Fibroblast of lung (primary cell): Measurements from ENCODE around the gene WDR76.

Source experiments
- EZH2 ChIP-seq: IDR thresholded peaks from 2 replicates; pipeline ENCODE4 v1.5.1; 2012; ENCODE audit warnings: low read length, control low read depth, mild to moderate bottlenecking; ENCODE audit errors: missing control alignments
- TF ChIP-seq, protein P1 (sequence below), 2 donors: IDR thresholded peaks in 1 of 2; conservative IDR thresholded peaks in 1 of 2; 1 replicate in 1 of 2; 2 replicates in 1 of 2; pipeline ENCODE4 v1.5.1; 2011 to 2012; ENCODE audit warnings: low read length in 2 of 2, control low read depth in 1 of 2, inconsistent platforms in 1 of 2, low read depth in 1 of 2, mild to moderate bottlenecking in 1 of 2

GRCh38 chr15:43821505-43821904 is 5.3 kb upstream of the WDR76 start:
- TF ChIP-seq, protein P1, sequence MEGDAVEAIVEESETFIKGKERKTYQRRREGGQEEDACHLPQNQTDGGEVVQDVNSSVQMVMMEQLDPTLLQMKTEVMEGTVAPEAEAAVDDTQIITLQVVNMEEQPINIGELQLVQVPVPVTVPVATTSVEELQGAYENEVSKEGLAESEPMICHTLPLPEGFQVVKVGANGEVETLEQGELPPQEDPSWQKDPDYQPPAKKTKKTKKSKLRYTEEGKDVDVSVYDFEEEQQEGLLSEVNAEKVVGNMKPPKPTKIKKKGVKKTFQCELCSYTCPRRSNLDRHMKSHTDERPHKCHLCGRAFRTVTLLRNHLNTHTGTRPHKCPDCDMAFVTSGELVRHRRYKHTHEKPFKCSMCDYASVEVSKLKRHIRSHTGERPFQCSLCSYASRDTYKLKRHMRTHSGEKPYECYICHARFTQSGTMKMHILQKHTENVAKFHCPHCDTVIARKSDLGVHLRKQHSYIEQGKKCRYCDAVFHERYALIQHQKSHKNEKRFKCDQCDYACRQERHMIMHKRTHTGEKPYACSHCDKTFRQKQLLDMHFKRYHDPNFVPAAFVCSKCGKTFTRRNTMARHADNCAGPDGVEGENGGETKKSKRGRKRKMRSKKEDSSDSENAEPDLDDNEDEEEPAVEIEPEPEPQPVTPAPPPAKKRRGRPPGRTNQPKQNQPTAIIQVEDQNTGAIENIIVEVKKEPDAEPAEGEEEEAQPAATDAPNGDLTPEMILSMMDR (conservative IDR thresholded peaks at IDR 0.05 in 1 of 2, IDR thresholded peaks at IDR 0.05 in 1 of 2; ENCODE audit: low read depth in 1 of 2, low read length in 2 of 2): no peak
- TF ChIP-seq EZH2: no peak
